Keratinocyte (primary cell): ENCODE results near the gene IDH1. TPM values are rescaled to one million over a fixed set of nuclear protein-coding genes. Genes with fewer than 3 reads are reported as not detected.

Experiments used
- DNase-seq: peaks from one replicate; pipeline ENCODE4 v3.0.0-alpha.2; 2011; ENCODE audit warnings: low read depth, missing footprints, low spot score
- FAIRE-seq: peaks from 2 replicates; lab custom pipeline; 2011; peaks lifted over from hg19 to GRCh38; lab: Jason Lieb, UNC
- H2AFZ ChIP-seq: 2 replicates; pipeline ENCODE4 v1.6.0; 2012; ENCODE audit warnings: low read length, control low read depth, inconsistent platforms; ENCODE audit not compliant: control insufficient read depth
- H3K27ac ChIP-seq: 2 replicates; pipeline ENCODE4 v1.5.1; 2011; ENCODE audit warnings: low read length; ENCODE audit not compliant: control insufficient read depth, insufficient read depth
- H3K27me3 ChIP-seq: 3 replicates; pipeline ENCODE4 v1.6.0; 2011; ENCODE audit warnings: low read length; ENCODE audit not compliant: control insufficient read depth, insufficient read depth; ENCODE audit errors: extremely low read depth
- H3K36me3 ChIP-seq, 2 experiments: 2 replicates in 1 of 2; 3 replicates in 1 of 2; pipeline ENCODE4 v1.5.1; 2011; ENCODE audit warnings: low read length in 2 of 2, mild to moderate bottlenecking in 1 of 2; ENCODE audit not compliant: control insufficient read depth in 2 of 2, insufficient read depth in 2 of 2; ENCODE audit errors: extremely low read depth in 1 of 2
- H3K4me1 ChIP-seq: 3 replicates; pipeline ENCODE4 v1.5.1; 2011; ENCODE audit warnings: low read length; ENCODE audit not compliant: control insufficient read depth, insufficient read depth; ENCODE audit errors: extremely low read depth
- H3K4me2 ChIP-seq: 3 replicates; pipeline ENCODE4 v1.6.0; 2011; ENCODE audit warnings: low read depth, low read length; ENCODE audit not compliant: control insufficient read depth, insufficient read depth; ENCODE audit errors: extremely low read depth
- H3K4me3 ChIP-seq, 3 experiments: fragments of 200-600 bp in 1 of 3; sonication (generic) in 1 of 3; 2 replicates in 2 of 3; 3 replicates in 1 of 3; pipeline ENCODE4 v1.5.1; 2011 to 2016; ENCODE audit warnings: low read length in 3 of 3, mild to moderate bottlenecking in 3 of 3, control low read depth in 2 of 3, inconsistent platforms in 1 of 3, low read depth in 1 of 3, mixed read lengths in 1 of 3, mixed run types in 1 of 3, moderate library complexity in 1 of 3; ENCODE audit not compliant: control insufficient read depth in 2 of 3, insufficient read depth in 2 of 3; ENCODE audit errors: extremely low read depth in 1 of 3
- H3K79me2 ChIP-seq: 2 replicates; pipeline ENCODE4 v1.6.0; 2012; ENCODE audit warnings: low read length; ENCODE audit not compliant: control insufficient read depth, insufficient read depth
- H3K9ac ChIP-seq: 3 replicates; pipeline ENCODE4 v1.6.0; 2011; ENCODE audit warnings: low read length; ENCODE audit not compliant: control insufficient read depth, insufficient read depth; ENCODE audit errors: extremely low read depth
- H3K9me1 ChIP-seq: 3 replicates; pipeline ENCODE4 v1.6.0; 2011; ENCODE audit warnings: low read length; ENCODE audit not compliant: control insufficient read depth, insufficient read depth; ENCODE audit errors: extremely low read depth
- H3K9me3 ChIP-seq: 2 replicates; pipeline ENCODE4 v1.5.1; 2012; ENCODE audit warnings: low read depth, low read length; ENCODE audit not compliant: control insufficient read depth
- H4K20me1 ChIP-seq: 3 replicates; pipeline ENCODE4 v1.6.0; 2011; ENCODE audit warnings: low read length; ENCODE audit not compliant: control insufficient read depth, insufficient read depth; ENCODE audit errors: extremely low read depth
- EZH2 ChIP-seq: IDR thresholded peaks from one replicate; pipeline ENCODE4 v1.6.1; 2012; ENCODE audit warnings: inconsistent platforms, mild to moderate bottlenecking, low read length, moderate library complexity
- dilution Hi-C: fragments of 300-500 bp; cut with MboI; formaldehyde crosslinking; loops from one replicate; pipeline ENCODE4 v1.7.0; 2020; ENCODE audit warnings: low sequenced_read_pairs; ENCODE audit not compliant: extremely low pct_ligation_motif_present
- polyA plus RNA-seq, 5 experiments: library from polyadenylated mRNA; depleted of rRNA in 3 of 5; stranded (reverse) in 3 of 5; stranded (forward) in 1 of 5; unstranded in 1 of 5; fragments of >200 nt; gene quantifications; 1 replicate in 1 of 5; 2 replicates in 3 of 5; 3 replicates in 1 of 5; pipeline versions ENCODE4 v1.2.1 to v1.2.3, GENCODE V29; 2011 to 2012; ENCODE audit warnings: missing spikeins in 2 of 5, low read depth in 1 of 5, low replicate concordance in 1 of 5
- TF ChIP-seq, protein P1 (sequence below), 3 experiments: IDR thresholded peaks in 1 of 3; conservative IDR thresholded peaks in 1 of 3; optimal IDR thresholded peaks in 1 of 3; 2 replicates in 2 of 3; 3 replicates in 1 of 3; pipeline versions ENCODE3 to v1.5.1; 2011; ENCODE audit warnings: low read length in 3 of 3, mild to moderate bottlenecking in 3 of 3, moderate library complexity in 2 of 3, control low read depth in 1 of 3, inconsistent platforms in 1 of 3; ENCODE audit not compliant: insufficient read depth in 2 of 3; ENCODE audit errors: extremely low read depth in 1 of 3

The IDH1 gene
- polyA plus RNA-seq, 1 donor (not counting 4 experiments of a cell fraction or from before 2014, with no cell fraction given): 160 TPM

DNA sequence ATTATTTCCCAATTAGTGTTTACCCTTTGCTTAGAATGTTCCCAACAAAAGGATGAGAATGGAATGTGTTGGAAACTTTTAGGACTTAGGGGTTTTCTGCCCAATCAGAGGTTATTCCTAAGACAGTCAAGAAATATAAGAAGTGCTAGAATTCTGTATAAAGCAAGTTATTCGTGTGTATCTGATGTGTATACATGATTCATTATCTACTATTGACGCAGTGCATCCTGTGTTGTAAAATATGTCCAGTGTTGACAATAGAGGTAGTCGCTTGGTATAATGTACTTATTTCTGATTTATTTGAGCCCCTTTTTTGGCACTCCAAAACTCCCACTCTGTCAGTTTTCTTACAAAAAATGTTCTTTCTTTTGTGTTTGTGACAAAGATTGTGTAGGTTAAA lies 12.1 kb upstream of the IDH1 start:
- H3K9me3 ChIP-seq: no peaks in the 10 kb centered on the region
- H3K27me3 ChIP-seq: no peaks in the 10 kb centered on the region
- peak overlapping the region; percentile 93 for H3K9ac ChIP-seq
- no peaks in the 10 kb centered on the region for H3K9me1 ChIP-seq
- H3K4me3 ChIP-seq: peak overlapping the region; percentile 68 to 97 (median 93)
- peaks cover 0 to 3% of the 10 kb centered on the region in 2 experiments for H3K36me3 ChIP-seq
- peak; percentile 26 for FAIRE-seq
- peak overlapping the region; percentile 96 for H3K4me2 ChIP-seq
- peaks cover 16% of the 10 kb centered on the region for H3K4me1 ChIP-seq
- TF ChIP-seq, protein P1, sequence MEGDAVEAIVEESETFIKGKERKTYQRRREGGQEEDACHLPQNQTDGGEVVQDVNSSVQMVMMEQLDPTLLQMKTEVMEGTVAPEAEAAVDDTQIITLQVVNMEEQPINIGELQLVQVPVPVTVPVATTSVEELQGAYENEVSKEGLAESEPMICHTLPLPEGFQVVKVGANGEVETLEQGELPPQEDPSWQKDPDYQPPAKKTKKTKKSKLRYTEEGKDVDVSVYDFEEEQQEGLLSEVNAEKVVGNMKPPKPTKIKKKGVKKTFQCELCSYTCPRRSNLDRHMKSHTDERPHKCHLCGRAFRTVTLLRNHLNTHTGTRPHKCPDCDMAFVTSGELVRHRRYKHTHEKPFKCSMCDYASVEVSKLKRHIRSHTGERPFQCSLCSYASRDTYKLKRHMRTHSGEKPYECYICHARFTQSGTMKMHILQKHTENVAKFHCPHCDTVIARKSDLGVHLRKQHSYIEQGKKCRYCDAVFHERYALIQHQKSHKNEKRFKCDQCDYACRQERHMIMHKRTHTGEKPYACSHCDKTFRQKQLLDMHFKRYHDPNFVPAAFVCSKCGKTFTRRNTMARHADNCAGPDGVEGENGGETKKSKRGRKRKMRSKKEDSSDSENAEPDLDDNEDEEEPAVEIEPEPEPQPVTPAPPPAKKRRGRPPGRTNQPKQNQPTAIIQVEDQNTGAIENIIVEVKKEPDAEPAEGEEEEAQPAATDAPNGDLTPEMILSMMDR (optimal IDR thresholded peaks at IDR 0.05 in 1 of 3, IDR thresholded peaks at IDR 0.05 in 1 of 3, conservative IDR thresholded peaks at IDR 0.05 in 1 of 3; ENCODE audit: extremely low read depth in 1 of 3, insufficient read depth in 2 of 3, low read length in 3 of 3): no peak
- no peak for TF ChIP-seq EZH2
- H2AFZ ChIP-seq: no peak overlapping the region
- peaks cover 41% of the 10 kb centered on the region for H3K79me2 ChIP-seq
- no peaks in the 10 kb centered on the region for H4K20me1 ChIP-seq
- dilution Hi-C loops: no loop called here
- peak overlapping the region; percentile 85 for H3K27ac ChIP-seq
- no peak for DNase-seq

DNA sequence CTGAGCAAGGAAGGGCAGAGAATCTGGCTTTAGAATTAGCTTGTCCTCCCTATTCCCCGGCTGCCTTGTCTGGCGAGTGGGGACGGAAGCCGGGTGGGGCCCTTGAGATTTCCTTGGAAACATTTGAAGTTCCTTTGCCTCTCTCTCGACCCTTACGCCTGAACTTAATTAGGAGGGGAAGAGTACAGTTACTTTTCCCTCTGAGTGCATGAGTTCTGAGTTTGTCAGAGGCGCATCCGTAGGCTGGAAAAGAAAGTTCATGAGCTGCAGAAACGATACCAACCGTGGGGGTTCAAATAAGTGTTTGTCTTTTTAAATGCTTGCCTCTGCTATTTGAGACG lies 11.7 kb upstream of the IDH1 start:
- H3K4me1 ChIP-seq: peaks cover 16% of the 10 kb centered on the region
- FAIRE-seq (no peak), DNase-seq (no peak)
- peak overlapping the region; percentile 93 for H3K9ac ChIP-seq
- dilution Hi-C loops: no loop called here
- H3K79me2 ChIP-seq: peaks cover 41% of the 10 kb centered on the region
- peaks cover 0 to 2% of the 10 kb centered on the region in 2 experiments for H3K36me3 ChIP-seq
- H2AFZ ChIP-seq: peak overlapping the region; percentile 78
- no peaks in the 10 kb centered on the region for H3K9me3 ChIP-seq
- peak overlapping the region; percentile 96 for H3K4me2 ChIP-seq
- peak overlapping the region; percentile 68 to 97 (median 93) for H3K4me3 ChIP-seq
- H3K9me1 ChIP-seq: no peaks in the 10 kb centered on the region
- H3K27me3 ChIP-seq: no peaks in the 10 kb centered on the region
- TF ChIP-seq, protein P1 (optimal IDR thresholded peaks at IDR 0.05 in 1 of 3, IDR thresholded peaks at IDR 0.05 in 1 of 3, conservative IDR thresholded peaks at IDR 0.05 in 1 of 3; ENCODE audit: extremely low read depth in 1 of 3, insufficient read depth in 2 of 3, low read length in 3 of 3): no peak
- TF ChIP-seq EZH2: no peak
- H4K20me1 ChIP-seq: no peaks in the 10 kb centered on the region
- H3K27ac ChIP-seq: peak overlapping the region; percentile 85
